HepG2 (cell line): ENCODE results near the gene NKD1. TPM values are rescaled to one million over a fixed set of nuclear protein-coding genes. Genes with fewer than 3 reads are reported as not detected.

Experiments used
- ATM ChIP-seq: fragments of 450-650 bp; IDR thresholded peaks from 2 replicates; pipeline ENCODE4 v1.7.1; 2017; ENCODE audit warnings: mild to moderate bottlenecking, borderline replicate concordance
- CREB1 ChIP-seq, 2 experiments: fragments of 450-650 bp in 1 of 2; IDR thresholded peaks; 2 replicates each; pipeline ENCODE4 v1.6.1; 2016 to 2017; ENCODE audit warnings: control low read depth in 1 of 2, mild to moderate bottlenecking in 1 of 2, missing compliant biosample characterization in 1 of 2, missing genetic modification characterization in 1 of 2
- GPN1 ChIP-seq: sonication (generic); formaldehyde crosslinking; IDR thresholded peaks from 2 replicates; pipeline ENCODE4 v1.5.1; 2020; ENCODE audit warnings: missing genetic modification reagents, borderline replicate concordance
- HMG20A ChIP-seq: IDR thresholded peaks from 2 replicates; pipeline ENCODE4 v1.6.1; 2016; ENCODE audit warnings: borderline replicate concordance
- NFRKB ChIP-seq: fragments of 450-650 bp; IDR thresholded peaks from 2 replicates; pipeline ENCODE4 v1.6.1; 2017
- PAXIP1 ChIP-seq: sonication (generic); formaldehyde crosslinking; conservative IDR thresholded peaks from 2 replicates; pipeline ENCODE4 v1.4.0; 2020; ENCODE audit warnings: mild to moderate bottlenecking, missing genetic modification reagents, moderate library complexity
- POLR2A ChIP-seq, 2 experiments: IDR thresholded peaks; 2 replicates each; pipeline ENCODE4 v1.6.1; 2011; ENCODE audit warnings: low read depth in 2 of 2, low read length in 2 of 2, mild to moderate bottlenecking in 1 of 2, moderate library complexity in 1 of 2; ENCODE audit not compliant: insufficient read depth in 1 of 2
- RBAK ChIP-seq: sonication (generic); formaldehyde crosslinking; IDR thresholded peaks from 2 replicates; pipeline ENCODE4 v1.5.1; 2020; ENCODE audit warnings: mild to moderate bottlenecking, missing genetic modification reagents
- SRY ChIP-seq: sonication (generic); formaldehyde crosslinking; IDR thresholded peaks from 2 replicates; pipeline ENCODE4 v1.8.0; 2022; ENCODE audit warnings: mild to moderate bottlenecking, missing genetic modification reagents
- TOPORS ChIP-seq: sonication (generic); formaldehyde crosslinking; IDR thresholded peaks from 2 replicates; pipeline ENCODE4 v1.8.0; 2023; ENCODE audit warnings: mild to moderate bottlenecking, missing genetic modification reagents
- YEATS2 ChIP-seq: sonication (generic); formaldehyde crosslinking; IDR thresholded peaks from 2 replicates; pipeline ENCODE4 v1.4.0; 2020; ENCODE audit warnings: missing genetic modification reagents, borderline replicate concordance
- ZBTB40 ChIP-seq, 2 experiments: fragments of 450-650 bp in 1 of 2; sonication (generic) in 1 of 2; formaldehyde crosslinking in 1 of 2; IDR thresholded peaks; 2 replicates each; pipeline versions ENCODE4 v1.6.1 to v1.8.0; 2016 to 2022; ENCODE audit warnings: antibody characterized with exemption in 1 of 2, mild to moderate bottlenecking in 1 of 2, missing genetic modification reagents in 1 of 2
- ZNF180 ChIP-seq: sonication (generic); formaldehyde crosslinking; IDR thresholded peaks from 2 replicates; pipeline ENCODE4 v1.4.0; 2020; ENCODE audit warnings: low read depth, missing genetic modification reagents, borderline replicate concordance
- ZNF652 ChIP-seq: IDR thresholded peaks from 2 replicates; pipeline ENCODE4 v1.6.1; 2016; ENCODE audit warnings: low read depth, borderline replicate concordance
- ZNF784 ChIP-seq: sonication (generic); formaldehyde crosslinking; IDR thresholded peaks from 2 replicates; pipeline ENCODE4 v1.5.1; 2020; ENCODE audit warnings: missing genetic modification reagents, mild to moderate bottlenecking, borderline replicate concordance
- polyA plus RNA-seq, 8 experiments: library from polyadenylated mRNA; depleted of rRNA in 3 of 8; stranded (reverse) in 7 of 8; unstranded in 1 of 8; fragments of >200 nt; fragmentation: Illumina TruSeq in 4 of 8; extraction: Trizol in 4 of 8; gene quantifications; 2 replicates each; pipeline versions ENCODE4 v1.2.1 to v1.2.3, GENCODE V29; 2011 to 2016; ENCODE audit warnings: low read depth in 4 of 8, missing spikeins in 1 of 8, mixed read lengths in 1 of 8; ENCODE audit not compliant: insufficient read depth in 1 of 8
- total RNA-seq, 5 experiments: library from RNA; depleted of rRNA; stranded (reverse); fragments of >200 nt; fragmentation: Illumina TruSeq; extraction: Trizol; gene quantifications; 2 replicates each; pipeline ENCODE4 v1.2.3, GENCODE V29; 2016; ENCODE audit warnings: low read depth in 1 of 5

Gene NKD1
- total and polyA plus RNA-seq, 2 of the 13 experiments (the other 11 are each of a cell fraction or from before 2014, with no cell fraction given) = 70.4 to 121 TPM

- TF ChIP-seq PAXIP1 (CRISPR knock-in tag) = no peak; the same call in 1 of the 2 replicates
- no peak for TF ChIP-seq SRY
- no peak for TF ChIP-seq ZNF652 (CRISPR knock-in tag)
- no peak for TF ChIP-seq ZNF784 (CRISPR knock-in tag)
- TF ChIP-seq HMG20A (CRISPR knock-in tag) = 0 out of 2 replicates have a peak, but pooled peaks have one; percentile 4
- TF ChIP-seq POLR2A (IDR thresholded peaks at IDR 0.05; ENCODE audit: insufficient read depth in 1 of 2, low read depth in 2 of 2, low read length in 2 of 2) = peak in 1 of 2 experiments; percentile 39; a peak in 1 of 4 replicates
- no peak for TF ChIP-seq NFRKB
- TF ChIP-seq ZBTB40 (IDR thresholded peaks at IDR 0.05) = no peak
- no peak for TF ChIP-seq ZBTB40 (CRISPR knock-in tag; IDR thresholded peaks at IDR 0.05)
- no peak for TF ChIP-seq GPN1
- peak; percentile 59; the same call in 1 of the 2 replicates for TF ChIP-seq YEATS2 (CRISPR knock-in tag)
- peak; percentile 58 for TF ChIP-seq CREB1 (IDR thresholded peaks at IDR 0.05)
- peak; percentile 79 for TF ChIP-seq CREB1 (CRISPR knock-in tag; IDR thresholded peaks at IDR 0.05)
- TF ChIP-seq ATM = no peak
- no peak for TF ChIP-seq ZNF180 (CRISPR knock-in tag)
- TF ChIP-seq RBAK = no peak
- TF ChIP-seq TOPORS = no peak
Measured at GRCh38 chr16:50696575-50697420, 148.6 kb downstream of the NKD1 start (continued).
